Measurements from ENCODE around the gene ATP11A. TPM values are rescaled to one million over a fixed set of nuclear protein-coding genes. Genes with fewer than 3 reads are reported as not detected.
"Not testable (repeated sequence)": the region's sequence is repeated elsewhere in the genome, so short reads cannot be mapped to it uniquely, and the experiment has no call there.

The ATP11A gene
- total RNA-seq, 2 donors from 2014 or later: 33.1 to 53.7 TPM

DNA sequence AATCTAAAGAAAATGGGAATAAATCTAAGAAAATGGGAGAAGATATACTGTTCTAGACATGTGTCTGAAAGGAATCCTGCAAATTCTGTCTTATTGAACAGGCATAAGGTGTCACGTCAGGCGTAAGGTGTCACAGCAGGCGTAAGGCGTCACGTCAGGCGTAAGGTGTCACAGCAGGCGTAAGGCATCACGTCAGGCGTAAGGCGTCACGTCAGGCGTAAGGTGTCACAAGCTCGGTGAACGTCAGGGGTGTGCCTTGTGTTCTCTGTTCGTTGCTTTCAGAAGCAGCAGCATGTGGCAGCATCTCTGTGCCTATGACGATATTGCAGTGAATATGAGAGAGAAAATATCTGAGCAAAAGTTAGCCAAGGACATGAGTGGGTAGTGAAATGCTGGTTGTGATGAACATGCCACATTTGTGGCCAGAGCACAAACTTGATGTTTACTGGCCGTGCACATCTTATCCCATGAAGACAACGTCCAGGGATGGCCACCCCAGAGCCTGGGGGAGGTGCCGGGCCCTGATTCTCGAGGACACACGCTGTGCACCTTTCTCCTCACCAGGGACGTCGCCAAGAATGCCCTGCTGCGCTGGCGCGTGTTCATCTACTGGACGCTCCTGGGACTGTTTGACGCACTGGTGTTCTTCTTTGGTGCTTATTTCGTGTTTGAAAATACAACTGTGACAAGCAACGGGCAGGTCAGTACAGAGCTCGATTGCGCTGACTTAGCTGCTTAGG is 172.2 kb downstream of the ATP11A start:
- H3K36me3 Mint-ChIP-seq: peaks cover 12% of the 10 kb centered on the region in 2 donors
- DNase-seq (ENCODE audit: low spot score in 2 of 2): no peak
- H3K9me3 Mint-ChIP-seq: no peaks in the 10 kb centered on the region
- no peak for ATAC-seq
- H3K27ac Mint-ChIP-seq: no peak overlapping the region

GRCh38 chr13:112863356-112863755 is 173.5 kb downstream of the ATP11A start:
- H3K36me3 Mint-ChIP-seq: peaks cover 16 to 21% of the 10 kb centered on the region in 2 donors
- H3K27ac Mint-ChIP-seq; H3K9me3 Mint-ChIP-seq; ATAC-seq; DNase-seq (ENCODE audit: low spot score in 2 of 2): not testable (repeated sequence)

DNA sequence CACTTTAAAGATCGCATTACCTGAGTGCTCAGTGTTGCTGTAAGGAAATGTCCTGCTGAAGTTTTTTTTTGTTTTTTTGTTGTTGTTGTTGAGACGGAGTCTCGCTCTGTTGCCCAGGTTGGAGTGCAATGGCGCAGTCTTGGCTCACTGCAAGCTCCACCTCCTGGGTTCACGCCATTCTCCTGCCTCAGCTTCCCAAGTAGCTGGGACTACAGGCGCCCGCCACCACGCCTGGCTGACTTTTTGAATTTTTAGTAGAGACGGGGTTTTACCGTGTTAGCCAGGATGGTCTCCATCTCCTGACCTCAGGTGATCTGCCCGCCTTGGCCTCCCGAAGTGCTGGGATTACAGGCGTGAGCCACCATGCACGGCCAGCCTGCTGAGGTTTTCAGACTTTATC is 175.6 kb downstream of the ATP11A start:
- peaks cover 24 to 26% of the 10 kb centered on the region in 2 donors for H3K36me3 Mint-ChIP-seq
- not testable (repeated sequence) for H3K9me3 Mint-ChIP-seq, ATAC-seq, H3K27ac Mint-ChIP-seq
- peak in 1 of 2 donors; percentile 34 for DNase-seq (ENCODE audit: low spot score in 2 of 2)

- Mint-ChIP-seq H3K36me3 (peaks cover 20 to 25% of the 10 kb centered on the region in 2 donors), H3K9me3 (no peaks in the 10 kb centered on the region), H3K27ac (no peak overlapping the region)
- peak in 1 of 2 donors; percentile 48 for DNase-seq (ENCODE audit: low spot score in 2 of 2)
- ATAC-seq: no peak
Observed at GRCh38 chr13:112867301-112867711, 177.5 kb downstream of the ATP11A start.

GRCh38 chr13:112868308-112868707 is 178.5 kb downstream of the ATP11A start:
- Mint-ChIP-seq H3K27ac (no peak overlapping the region), H3K36me3 (peaks cover 20 to 25% of the 10 kb centered on the region in 2 donors), H3K9me3 (no peaks in the 10 kb centered on the region)
- ATAC-seq: no peak
- no peak for DNase-seq (ENCODE audit: low spot score in 2 of 2)

- ATAC-seq (no peak), DNase-seq (ENCODE audit: low spot score in 2 of 2) (peak in 1 of 2 donors; percentile 39)
- Mint-ChIP-seq H3K36me3 (peaks cover 20 to 30% of the 10 kb centered on the region in 2 donors), H3K9me3 (no peaks in the 10 kb centered on the region), H3K27ac (peak overlapping the region in 1 of 2 donors; percentile 74)
Observed at GRCh38 chr13:112869202-112870050, 179.6 kb downstream of the ATP11A start.

DNA sequence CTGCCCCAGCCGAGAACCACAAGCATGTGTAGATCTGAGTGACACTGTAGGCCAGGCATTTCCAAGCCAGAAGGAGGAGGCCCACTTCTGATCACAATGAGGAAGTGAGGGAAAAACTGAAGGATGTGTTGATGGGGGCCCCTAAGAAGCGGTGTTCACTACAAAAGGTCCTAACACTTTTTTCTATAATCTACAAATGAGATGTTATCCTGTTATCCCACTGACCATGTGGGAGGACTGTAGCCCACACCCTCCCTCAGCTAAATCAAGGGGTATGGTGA is 180.2 kb downstream of the ATP11A start:
- Mint-ChIP-seq H3K36me3 (peaks cover 20 to 30% of the 10 kb centered on the region in 2 donors), H3K9me3 (no peaks in the 10 kb centered on the region), H3K27ac (no peak overlapping the region)
- no peak for DNase-seq (ENCODE audit: low spot score in 2 of 2)
- no peak for ATAC-seq

DNA sequence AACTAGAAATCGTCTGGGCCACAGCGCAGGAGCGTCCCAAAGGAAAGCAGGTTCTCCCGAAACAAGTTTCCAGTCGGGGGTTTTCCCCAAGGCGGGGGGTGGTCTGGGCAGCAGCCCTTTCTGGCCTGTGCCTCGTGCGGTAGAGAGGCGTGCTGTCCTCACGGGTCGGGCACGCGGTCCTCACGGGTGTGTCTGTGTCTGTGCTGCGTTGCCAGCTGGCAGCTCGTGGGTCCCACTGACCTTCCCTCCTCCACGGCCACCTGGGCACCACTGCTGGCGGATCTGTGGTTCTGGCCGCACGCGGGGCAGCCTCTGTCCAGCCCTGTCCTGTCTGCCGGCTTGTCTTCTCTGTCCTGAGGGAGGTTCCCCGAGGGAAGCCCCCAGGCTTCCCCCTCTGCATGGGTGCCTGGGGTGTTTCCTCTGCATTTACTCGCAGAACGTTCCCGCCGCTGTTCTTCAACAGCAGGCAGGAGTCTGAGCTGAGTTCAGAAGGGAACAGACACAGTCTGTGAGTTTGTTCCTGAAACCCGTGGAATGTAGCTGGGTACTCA is 181.0 kb downstream of the ATP11A start:
- no peaks in the 10 kb centered on the region for H3K9me3 Mint-ChIP-seq
- peak in 1 of 2 donors; percentile 55 for DNase-seq (ENCODE audit: low spot score in 2 of 2)
- peak overlapping the region in 1 of 2 donors; percentile 37 for H3K27ac Mint-ChIP-seq
- peaks cover 27 to 28% of the 10 kb centered on the region in 2 donors for H3K36me3 Mint-ChIP-seq
- no peak for ATAC-seq

- DNase-seq (ENCODE audit: low spot score in 2 of 2) (peak in 1 of 2 donors; percentile 51), ATAC-seq (no peak)
- H3K36me3 Mint-ChIP-seq: peaks cover 24 to 28% of the 10 kb centered on the region in 2 donors
- H3K9me3 Mint-ChIP-seq: no peaks in the 10 kb centered on the region
- no peak overlapping the region for H3K27ac Mint-ChIP-seq
Observed at GRCh38 chr13:112871742-112872141, 181.9 kb downstream of the ATP11A start.

DNA sequence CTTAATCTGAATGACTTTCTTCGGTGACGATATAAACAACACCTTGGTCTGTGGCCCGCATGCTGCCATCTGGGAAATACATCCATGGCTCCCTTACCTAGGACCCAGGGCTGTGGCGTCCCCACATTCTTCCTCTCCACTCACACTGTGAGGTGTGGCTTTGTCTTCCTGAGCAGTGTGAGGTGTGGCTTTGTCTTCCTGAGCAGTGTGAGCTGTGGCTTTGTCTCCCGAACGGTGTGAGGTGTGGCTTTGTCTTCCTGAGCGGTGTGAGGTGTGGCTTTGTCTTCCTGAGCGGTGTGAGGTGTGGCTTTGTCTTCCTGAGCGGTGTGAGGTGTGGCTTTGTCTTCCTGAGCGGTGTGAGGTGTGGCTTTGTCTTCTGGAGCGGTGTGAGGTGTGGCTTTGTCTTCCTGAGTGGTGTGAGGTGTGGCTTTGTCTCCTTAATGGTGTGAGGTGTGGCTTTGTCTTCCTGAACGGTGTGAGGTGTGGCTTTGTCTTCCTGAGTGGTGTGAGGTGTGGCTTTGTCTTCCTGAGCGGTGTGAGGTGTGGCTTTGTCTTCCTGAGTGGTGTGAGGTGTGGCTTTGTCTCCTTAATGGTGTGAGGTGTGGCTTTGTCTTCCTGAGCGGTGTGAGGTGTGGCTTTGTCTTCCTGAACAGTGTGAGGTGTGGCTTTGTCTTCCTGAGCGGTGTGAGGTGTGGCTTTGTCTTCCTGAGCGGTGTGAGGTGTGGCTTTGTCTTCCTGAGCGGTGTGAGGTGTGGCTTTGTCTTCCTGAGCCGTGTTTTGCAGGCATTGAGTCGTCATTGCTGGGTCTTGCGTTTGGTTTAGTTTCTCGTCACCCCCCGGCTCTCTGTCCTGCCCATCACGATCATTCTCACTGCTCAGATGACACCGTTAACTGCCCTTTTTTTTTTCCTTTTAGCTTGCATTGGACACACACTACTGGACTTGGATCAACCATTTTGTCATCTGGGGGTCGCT is 183.1 kb downstream of the ATP11A start:
- Mint-ChIP-seq H3K36me3 (peaks cover 19 to 23% of the 10 kb centered on the region in 2 donors), H3K27ac (peak overlapping the region; percentile 84 to 92)
- not testable (repeated sequence) for H3K9me3 Mint-ChIP-seq
- peak; percentile 75 to 82 for ATAC-seq
- peak; percentile 35 to 76 for DNase-seq (ENCODE audit: low spot score in 2 of 2)

DNA sequence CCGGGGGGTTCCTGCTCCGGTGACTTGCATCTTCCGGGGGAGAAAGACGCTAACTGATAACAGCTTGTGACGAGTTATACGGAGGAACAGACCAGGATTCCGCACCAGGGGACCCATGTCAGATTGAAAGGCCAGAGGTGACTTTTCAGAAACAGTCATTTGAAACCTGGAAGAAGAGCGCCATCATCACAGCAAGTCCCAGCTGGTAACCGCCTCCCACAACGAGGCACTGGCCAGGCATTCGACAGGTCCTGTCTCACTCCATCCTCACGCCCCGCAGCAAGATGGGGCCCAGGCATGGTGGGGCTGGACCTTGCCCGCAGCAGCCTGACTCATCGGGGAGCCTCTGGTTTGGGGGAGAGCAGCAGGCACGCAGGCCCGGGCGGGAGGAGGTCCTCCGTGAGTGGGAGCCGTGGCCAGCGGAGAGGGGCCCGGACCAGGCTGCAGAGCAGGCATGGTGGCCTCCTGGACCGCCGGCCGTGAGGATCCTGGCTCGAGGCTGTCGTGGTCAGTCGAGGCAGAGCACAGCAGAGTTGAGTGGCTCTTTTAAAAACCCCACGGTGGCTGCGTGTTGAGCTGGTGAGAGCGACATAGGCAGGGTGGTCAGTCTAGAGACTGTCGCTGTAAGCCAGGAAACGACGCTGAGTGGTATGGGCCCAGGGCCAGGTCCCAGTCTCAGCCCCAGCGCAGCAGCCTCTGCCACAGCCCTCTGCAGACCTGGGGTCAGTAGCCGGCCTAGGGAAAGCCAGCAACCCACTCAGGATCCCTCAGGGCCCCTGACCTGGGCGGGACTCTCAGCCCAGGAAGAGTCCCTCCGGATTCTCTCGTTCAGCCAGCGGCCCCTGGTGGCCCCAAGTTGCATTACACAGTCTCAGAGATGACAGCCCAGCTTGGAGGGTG is 184.3 kb downstream of the ATP11A start:
- Mint-ChIP-seq H3K9me3 (no peaks in the 10 kb centered on the region), H3K27ac (peak overlapping the region; percentile 61 to 92), H3K36me3 (peaks cover 11% of the 10 kb centered on the region in 2 donors)
- peak; percentile 73 to 77 for ATAC-seq
- DNase-seq (ENCODE audit: low spot score in 2 of 2): peak; percentile 77 to 87

DNA sequence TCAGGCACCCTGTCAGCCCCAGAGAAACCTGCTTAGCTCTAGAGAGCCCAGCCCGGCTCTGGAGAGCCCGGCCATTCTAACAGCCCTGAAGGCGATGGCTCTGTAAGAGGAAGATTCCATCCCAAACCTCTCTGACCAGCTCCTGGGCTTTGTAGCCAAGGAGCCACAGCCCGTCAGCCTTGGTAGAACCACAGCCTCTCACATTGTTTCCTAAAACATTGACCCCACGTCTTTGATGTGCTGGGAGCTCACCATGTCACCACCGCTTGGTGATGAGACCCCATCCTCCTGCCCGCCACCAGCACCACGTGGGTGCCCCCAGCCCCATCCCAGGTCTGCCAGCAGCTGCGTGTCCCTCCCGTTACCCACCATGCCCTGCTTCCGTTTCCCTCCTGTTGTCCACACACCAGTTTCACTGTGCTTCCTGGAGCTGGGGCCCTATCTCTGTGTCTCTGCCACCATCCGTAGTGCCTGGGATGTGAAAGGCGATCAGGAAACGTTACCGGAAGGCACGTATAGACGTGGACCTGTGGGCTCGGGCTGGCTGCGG is 185.0 kb downstream of the ATP11A start:
- Mint-ChIP-seq H3K36me3 (peaks cover 8 to 11% of the 10 kb centered on the region in 2 donors), H3K27ac (peak overlapping the region in 1 of 2 donors; percentile 55)
- no peak for ATAC-seq

DNA sequence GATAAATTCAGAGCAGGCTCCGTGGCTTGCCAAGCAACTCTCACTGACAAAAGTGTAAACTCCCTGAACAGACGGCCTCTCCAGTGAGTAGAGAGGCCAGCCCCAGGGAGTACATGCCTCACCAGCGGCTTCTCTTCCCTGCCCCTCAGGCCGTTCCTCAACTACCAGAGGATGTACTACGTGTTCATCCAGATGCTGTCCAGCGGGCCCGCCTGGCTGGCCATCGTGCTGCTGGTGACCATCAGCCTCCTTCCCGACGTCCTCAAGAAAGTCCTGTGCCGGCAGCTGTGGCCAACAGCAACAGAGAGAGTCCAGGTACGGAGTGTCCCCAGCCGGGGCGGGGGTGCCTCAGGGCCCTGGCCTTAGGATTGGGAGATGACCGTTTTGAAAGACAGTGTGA is 185.8 kb downstream of the ATP11A start:
- DNase-seq (ENCODE audit: low spot score in 2 of 2): no peak
- Mint-ChIP-seq H3K27ac (no peak overlapping the region), H3K9me3 (no peaks in the 10 kb centered on the region)

More for the DNA sequence above, 185.0 kb downstream of the ATP11A start:
- no peak for DNase-seq (ENCODE audit: low spot score in 2 of 2)
- H3K9me3 Mint-ChIP-seq: no peaks in the 10 kb centered on the region

GRCh38 chr13:112876305-112877000 is 186.6 kb downstream of the ATP11A start:
- Mint-ChIP-seq H3K27ac (no peak overlapping the region), H3K36me3 (peaks cover 8 to 10% of the 10 kb centered on the region in 2 donors), H3K9me3 (no peaks in the 10 kb centered on the region)
- ATAC-seq: no peak
- DNase-seq (ENCODE audit: low spot score in 2 of 2): no peak

More for the DNA sequence above, 185.8 kb downstream of the ATP11A start:
- peaks cover 8 to 11% of the 10 kb centered on the region in 2 donors for H3K36me3 Mint-ChIP-seq
- no peak for ATAC-seq

All from activated naive CD4-positive, alpha-beta T cell treated with anti-CD3 and anti-CD28 coated beads, Interleukin-2, amount 50 U/mL, for 72 hours (primary cell).